ENCODE measurements around the gene SAMD11. TPM values are rescaled to one million over a fixed set of nuclear protein-coding genes. Genes with fewer than 3 reads are reported as not detected.

Gene SAMD11
- total RNA-seq, 4 donors from 2014 or later, result 6.2 to 28.8 (median 13.9) TPM

DNA sequence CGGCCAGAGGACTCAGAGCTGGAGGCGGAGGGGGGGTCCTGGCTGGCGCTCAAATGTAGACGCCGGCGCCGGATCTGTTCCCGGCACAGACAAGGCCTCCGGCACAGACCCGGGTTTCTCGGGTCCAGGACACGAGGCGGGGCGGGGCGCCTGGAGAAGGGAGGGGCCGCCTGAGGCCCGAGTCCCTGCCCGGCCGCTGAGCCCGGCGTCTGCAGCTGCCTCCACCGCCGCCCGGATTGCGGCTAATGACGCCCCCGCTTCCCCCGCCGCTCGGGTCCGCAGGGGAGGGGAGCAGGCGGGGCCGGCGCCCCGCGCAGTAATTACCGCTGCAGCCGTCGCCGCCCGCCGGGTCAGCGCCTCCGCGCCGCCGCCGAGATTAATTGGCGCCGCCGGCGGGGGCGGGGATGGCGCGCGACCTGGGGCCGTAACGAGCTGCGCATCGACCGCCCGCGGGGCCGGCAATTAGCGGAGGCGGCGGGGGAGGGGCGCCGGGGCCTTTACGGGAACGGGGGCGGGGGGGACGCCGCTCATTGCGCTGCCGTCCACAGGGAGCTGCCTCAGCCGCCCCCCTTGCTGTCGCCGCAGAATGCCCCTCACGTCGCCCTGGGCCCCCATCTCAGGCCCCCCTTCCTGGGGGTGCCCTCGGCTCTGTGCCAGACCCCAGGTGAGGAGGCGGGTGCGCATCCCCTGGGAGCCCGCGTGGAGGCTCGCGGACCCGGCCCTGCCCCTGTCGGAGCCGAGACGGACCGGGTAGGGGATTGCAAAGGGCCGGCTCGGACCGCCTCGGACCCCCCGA lies 18.1 kb downstream of the SAMD11 start:
- H3K4me3 ChIP-seq, result peak overlapping the region; percentile 48 to 61 (median 50)
- peaks cover 8 to 25% (median 24%) of the 10 kb centered on the region in 4 donors for H3K36me3 ChIP-seq
- peak overlapping the region; percentile 36 to 78 (median 66) for H3K27ac ChIP-seq (replicated peaks in 1 of 4)
- peak; percentile 94 for DNase-seq (ENCODE audit: extremely low spot score)
- intact Hi-C loops (cut with DNase I), result no loop called here
- no peaks in the 10 kb centered on the region for H3K9me3 ChIP-seq
- peaks cover 34 to 57% (median 52%) of the 10 kb centered on the region in 4 donors for H3K4me1 ChIP-seq
- 0% methylated on average over 16 of the region's 98 CpGs for WGBS
- TF ChIP-seq, protein P1, sequence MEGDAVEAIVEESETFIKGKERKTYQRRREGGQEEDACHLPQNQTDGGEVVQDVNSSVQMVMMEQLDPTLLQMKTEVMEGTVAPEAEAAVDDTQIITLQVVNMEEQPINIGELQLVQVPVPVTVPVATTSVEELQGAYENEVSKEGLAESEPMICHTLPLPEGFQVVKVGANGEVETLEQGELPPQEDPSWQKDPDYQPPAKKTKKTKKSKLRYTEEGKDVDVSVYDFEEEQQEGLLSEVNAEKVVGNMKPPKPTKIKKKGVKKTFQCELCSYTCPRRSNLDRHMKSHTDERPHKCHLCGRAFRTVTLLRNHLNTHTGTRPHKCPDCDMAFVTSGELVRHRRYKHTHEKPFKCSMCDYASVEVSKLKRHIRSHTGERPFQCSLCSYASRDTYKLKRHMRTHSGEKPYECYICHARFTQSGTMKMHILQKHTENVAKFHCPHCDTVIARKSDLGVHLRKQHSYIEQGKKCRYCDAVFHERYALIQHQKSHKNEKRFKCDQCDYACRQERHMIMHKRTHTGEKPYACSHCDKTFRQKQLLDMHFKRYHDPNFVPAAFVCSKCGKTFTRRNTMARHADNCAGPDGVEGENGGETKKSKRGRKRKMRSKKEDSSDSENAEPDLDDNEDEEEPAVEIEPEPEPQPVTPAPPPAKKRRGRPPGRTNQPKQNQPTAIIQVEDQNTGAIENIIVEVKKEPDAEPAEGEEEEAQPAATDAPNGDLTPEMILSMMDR (IDR thresholded peaks at IDR 0.05), result no peak
- TF ChIP-seq EP300 (IDR thresholded peaks at IDR 0.05) (no peak), POLR2A (IDR thresholded peaks at IDR 0.05; ENCODE audit: low read depth) (no peak), POLR2AphosphoS5 (IDR thresholded peaks at IDR 0.05) (no peak)
- peaks cover 10 to 71% (median 29%) of the 10 kb centered on the region in 4 donors for H3K27me3 ChIP-seq

- TF ChIP-seq POLR2A (IDR thresholded peaks at IDR 0.05; ENCODE audit: low read depth) (no peak), EP300 (IDR thresholded peaks at IDR 0.05) (no peak), POLR2AphosphoS5 (IDR thresholded peaks at IDR 0.05) (no peak)
- TF ChIP-seq, protein P1 (IDR thresholded peaks at IDR 0.05), result no peak
- DNase-seq (ENCODE audit: extremely low spot score), result no peak
- peak overlapping the region; percentile 36 to 78 (median 66) for H3K27ac ChIP-seq (replicated peaks in 1 of 4)
- no peaks in the 10 kb centered on the region for H3K9me3 ChIP-seq
- H3K4me1 ChIP-seq, result peaks cover 34 to 57% (median 52%) of the 10 kb centered on the region in 4 donors
- H3K27me3 ChIP-seq, result peaks cover 10 to 65% (median 29%) of the 10 kb centered on the region in 4 donors
- WGBS, result 0% methylated on average over 3 of the region's 48 CpGs
- intact Hi-C loops (cut with DNase I), result no loop called here
- peak overlapping the region; percentile 48 to 61 (median 50) for H3K4me3 ChIP-seq
- H3K36me3 ChIP-seq, result peaks cover 13 to 32% (median 30%) of the 10 kb centered on the region in 4 donors
Measured at GRCh38 chr1:942411-942821, 18.7 kb downstream of the SAMD11 start.

DNA sequence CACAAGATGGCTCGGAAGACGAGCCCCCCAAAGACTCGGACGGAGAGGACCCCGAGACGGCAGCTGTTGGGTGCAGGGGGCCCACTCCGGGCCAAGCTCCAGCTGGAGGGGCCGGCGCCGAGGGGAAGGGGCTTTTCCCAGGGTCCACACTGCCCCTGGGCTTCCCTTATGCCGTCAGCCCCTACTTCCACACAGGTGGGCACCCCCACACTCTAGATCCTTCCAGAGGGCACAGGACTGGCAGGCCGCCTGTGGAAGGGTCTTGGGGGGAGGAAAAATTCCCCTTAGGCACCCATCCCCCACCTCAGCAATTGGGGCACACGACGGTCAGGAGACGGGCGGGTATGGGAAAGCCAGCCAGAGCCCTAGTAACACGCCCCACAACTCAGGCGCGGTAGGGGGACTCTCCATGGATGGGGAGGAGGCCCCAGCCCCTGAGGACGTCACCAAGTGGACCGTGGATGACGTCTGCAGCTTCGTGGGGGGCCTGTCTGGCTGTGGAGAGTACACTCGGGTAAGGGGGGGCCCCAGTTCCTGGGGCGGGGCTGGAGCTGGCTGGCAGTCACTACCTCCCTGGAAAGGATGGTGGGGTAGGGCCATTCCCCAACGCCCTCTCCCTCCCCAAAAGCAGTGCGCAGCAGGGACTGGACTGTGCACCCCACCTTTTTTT lies 19.3 kb downstream of the SAMD11 start:
- peaks cover 34 to 57% (median 52%) of the 10 kb centered on the region in 4 donors for H3K4me1 ChIP-seq
- no peaks in the 10 kb centered on the region for H3K9me3 ChIP-seq
- H3K27ac ChIP-seq (replicated peaks in 1 of 4), result peak overlapping the region; percentile 36 to 78 (median 66)
- DNase-seq (ENCODE audit: extremely low spot score), result no peak
- intact Hi-C loops (cut with DNase I), result no loop called here
- peak overlapping the region; percentile 48 to 61 (median 50) for H3K4me3 ChIP-seq
- H3K27me3 ChIP-seq, result peaks cover 10 to 59% (median 29%) of the 10 kb centered on the region in 4 donors
- TF ChIP-seq POLR2AphosphoS5 (IDR thresholded peaks at IDR 0.05) (peak in 1 of 2 donors; percentile 36), EP300 (IDR thresholded peaks at IDR 0.05) (no peak)
- TF ChIP-seq, protein P1 (IDR thresholded peaks at IDR 0.05), result no peak
- WGBS, result 25% methylated on average over 15 of the region's 27 CpGs
- peaks cover 19 to 38% (median 36%) of the 10 kb centered on the region in 4 donors for H3K36me3 ChIP-seq

DNA sequence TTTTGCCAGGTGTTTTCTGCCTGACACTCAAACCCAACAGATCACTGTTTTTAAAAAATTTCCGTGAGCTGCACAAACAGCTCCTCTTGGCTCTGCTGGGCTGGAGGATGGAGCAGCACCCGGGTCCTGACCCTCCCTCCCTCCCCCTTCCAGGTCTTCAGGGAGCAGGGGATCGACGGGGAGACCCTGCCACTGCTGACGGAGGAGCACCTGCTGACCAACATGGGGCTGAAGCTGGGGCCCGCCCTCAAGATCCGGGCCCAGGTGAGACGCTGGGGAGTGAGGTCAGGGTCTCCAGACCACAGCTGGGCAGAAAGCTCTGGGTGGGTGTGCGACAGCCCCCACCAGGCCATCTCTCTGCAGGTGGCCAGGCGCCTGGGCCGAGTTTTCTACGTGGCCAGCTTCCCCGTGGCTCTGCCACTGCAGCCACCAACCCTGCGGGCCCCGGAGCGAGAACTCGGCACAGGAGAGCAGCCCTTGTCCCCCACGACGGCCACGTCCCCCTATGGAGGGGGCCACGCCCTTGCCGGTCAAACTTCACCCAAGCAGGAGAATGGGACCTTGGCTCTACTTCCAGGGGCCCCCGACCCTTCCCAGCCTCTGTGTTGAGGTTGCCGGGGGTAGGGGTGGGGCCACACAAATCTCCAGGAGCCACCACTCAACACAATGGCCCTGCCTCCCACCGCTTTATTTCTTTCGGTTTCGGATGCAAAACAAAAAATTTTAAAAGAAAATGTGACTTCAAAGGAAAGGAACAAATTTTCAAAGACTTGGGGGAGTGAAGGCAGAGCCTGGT lies 20.0 kb downstream of the SAMD11 start:
- intact Hi-C loops (cut with DNase I), result no loop called here
- Histone ChIP-seq H3K27me3 (peaks cover 10 to 52% (median 29%) of the 10 kb centered on the region in 4 donors), H3K4me1 (peaks cover 34 to 57% (median 52%) of the 10 kb centered on the region in 4 donors), H3K36me3 (peaks cover 26 to 45% (median 43%) of the 10 kb centered on the region in 4 donors), H3K4me3 (peak overlapping the region in 1 of 4 donors; percentile 14), H3K27ac (replicated peaks in 1 of 4) (peak overlapping the region; percentile 52 to 78 (median 68)), H3K9me3 (no peaks in the 10 kb centered on the region)
- no peak for DNase-seq (ENCODE audit: extremely low spot score)
- TF ChIP-seq, protein P1 (IDR thresholded peaks at IDR 0.05), result no peak
- TF ChIP-seq POLR2AphosphoS5 (IDR thresholded peaks at IDR 0.05) (no peak), POLR2A (IDR thresholded peaks at IDR 0.05; ENCODE audit: low read depth) (no peak), EP300 (IDR thresholded peaks at IDR 0.05) (no peak)
- WGBS, result 80% methylated on average over 18 of the region's 27 CpGs
